Measurements from ENCODE around the gene UBR3.

GRCh38 chr2:170047331-170048065 is 220.2 kb downstream of the UBR3 start:
- TF ChIP-seq CTCF (IDR thresholded peaks at IDR 0.05): no peak
- TF ChIP-seq POLR2A (IDR thresholded peaks at IDR 0.05): no peak
